Activated CD4-positive, alpha-beta T cell treated with anti-CD3 and anti-CD28 coated beads, Interleukin-2, amount 10 ng/mL, durations not matched to agents 7 days and 5 days (primary cell): ENCODE results near the gene MELTF. TPM values are rescaled to one million over a fixed set of nuclear protein-coding genes. Genes with fewer than 3 reads are reported as not detected.
A peak's percentile ranks its signal among the peaks of the same experiment; 100 is the strongest.

Experiments
- CTCF ChIA-PET: fragments of 350-600 bp; sonication (Branson Sonifier 250); formaldehyde crosslinking; loops from one replicate; lab custom pipeline; 2021; ENCODE audit warnings: antibody characterized with exemption; lab: Charles Lee
- POLR2A ChIA-PET: fragments of 350-600 bp; sonication (Branson Sonifier 250); formaldehyde crosslinking; loops from one replicate; lab custom pipeline; 2021; ENCODE audit warnings: antibody characterized with exemption; lab: Charles Lee
- DNase-seq: peaks from one replicate; pipeline ENCODE4 v3.0.0-alpha.2; 2020
- H3K27ac Mint-ChIP-seq: one replicate; pipeline ENCODE4 v1.8.0; 2021; ENCODE audit warnings: mild to moderate bottlenecking, moderate library complexity, mixed read lengths
- H3K27me3 Mint-ChIP-seq: one replicate; pipeline ENCODE4 v1.8.0; 2021; ENCODE audit warnings: mixed read lengths
- H3K36me3 Mint-ChIP-seq: one replicate; pipeline ENCODE4 v1.8.0; 2021; ENCODE audit warnings: low read depth, mixed read lengths
- H3K4me1 Mint-ChIP-seq: one replicate; pipeline ENCODE4 v1.8.0; 2021; ENCODE audit warnings: mixed read lengths
- H3K4me3 Mint-ChIP-seq: one replicate; pipeline ENCODE4 v1.8.0; 2021; ENCODE audit warnings: mild to moderate bottlenecking, moderate library complexity, mixed read lengths
- H3K9me3 Mint-ChIP-seq: one replicate; pipeline ENCODE4 v1.8.0; 2021; ENCODE audit warnings: mixed read lengths
- total RNA-seq, 2 experiments: library from RNA; stranded (reverse); gene quantifications; one replicate each; pipeline ENCODE4 v1.2.3, GENCODE V29; 2021

The MELTF gene
- total RNA-seq, 2 experiments from 2014 or later = 4.8 to 6.4 TPM

DNA sequence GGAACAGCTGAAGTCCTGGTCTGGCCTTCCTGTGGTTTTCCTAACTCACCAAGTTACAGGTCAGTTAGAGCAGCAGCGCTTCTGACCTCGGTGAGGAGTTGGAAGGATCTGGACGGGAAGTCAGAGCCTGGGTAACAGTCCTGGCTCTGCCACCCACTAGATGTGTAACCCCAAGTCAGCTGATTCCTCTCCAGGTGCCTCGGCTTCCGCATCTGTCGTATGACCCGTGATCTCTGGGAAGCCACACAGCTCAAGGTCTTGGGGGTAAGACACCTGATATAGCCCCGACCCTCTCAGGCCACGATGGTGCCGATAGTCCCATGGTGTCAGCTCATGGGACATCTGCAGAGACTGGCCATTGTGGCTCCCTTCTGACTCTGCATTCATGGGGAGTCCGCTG is 52.7 kb downstream of the MELTF start:
- peaks cover 9% of the 10 kb centered on the region for H3K4me1 Mint-ChIP-seq
- DNase-seq = no peak
- CTCF ChIA-PET = no interaction called here
- H3K9me3 Mint-ChIP-seq = peaks cover 4% of the 10 kb centered on the region
- H3K36me3 Mint-ChIP-seq = peaks cover 3% of the 10 kb centered on the region
- H3K27me3 Mint-ChIP-seq = peaks cover 3% of the 10 kb centered on the region
- H3K4me3 Mint-ChIP-seq = no peak overlapping the region
- no peak overlapping the region for H3K27ac Mint-ChIP-seq
- POLR2A ChIA-PET = no interaction called here

DNA sequence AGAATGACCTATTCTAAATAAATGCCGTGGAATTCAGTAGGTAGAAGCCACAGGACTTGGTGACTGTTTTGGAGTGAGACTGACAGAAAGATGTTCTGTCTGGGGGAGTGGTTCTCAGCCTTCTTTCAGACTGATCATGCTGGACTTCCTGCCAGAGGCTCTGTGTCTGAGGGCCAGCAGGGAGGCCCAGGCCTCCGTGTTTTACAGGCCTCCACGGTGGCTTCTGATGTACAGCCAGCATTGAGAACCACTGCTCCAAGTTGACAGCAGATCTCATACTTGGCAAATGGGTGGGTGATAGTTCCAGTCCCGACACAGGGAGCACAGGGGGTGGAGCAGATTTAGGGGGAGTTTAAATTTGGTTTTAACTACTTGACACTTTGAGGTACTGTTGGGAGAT is 54.3 kb downstream of the MELTF start:
- no peak overlapping the region for H3K4me3 Mint-ChIP-seq
- H3K9me3 Mint-ChIP-seq = no peaks in the 10 kb centered on the region
- CTCF ChIA-PET = interaction anchor here (1.1 kb wide), 1 partner anchor 54 kb away, joined by 3 read pairs; the partner anchor contains the start of gene MELTF
- no peaks in the 10 kb centered on the region for H3K36me3 Mint-ChIP-seq
- H3K27me3 Mint-ChIP-seq = peaks cover 13% of the 10 kb centered on the region
- POLR2A ChIA-PET = no interaction called here
- DNase-seq = no peak
- no peak overlapping the region for H3K27ac Mint-ChIP-seq
- H3K4me1 Mint-ChIP-seq = peaks cover 11% of the 10 kb centered on the region

DNA sequence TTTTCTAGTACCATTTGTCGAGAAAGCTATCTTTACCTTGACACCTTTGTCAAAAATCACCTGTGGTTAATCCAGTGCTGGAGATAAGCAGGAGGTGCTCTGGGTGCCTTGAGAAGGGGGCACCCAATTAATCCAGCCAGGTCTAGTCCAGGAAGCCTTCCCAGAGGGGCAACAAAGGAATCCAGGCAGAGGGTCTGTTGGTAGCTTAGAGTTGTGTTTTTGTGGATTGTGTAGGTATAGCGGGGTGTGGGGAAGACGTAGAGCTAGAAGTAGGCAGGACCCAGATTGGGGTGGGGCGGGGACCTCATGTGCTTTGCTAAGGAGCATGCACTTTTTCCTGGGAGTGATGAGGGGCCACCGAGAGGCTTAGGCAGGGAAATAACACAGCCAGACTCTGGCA is 55.0 kb downstream of the MELTF start:
- peaks cover 15% of the 10 kb centered on the region for H3K27me3 Mint-ChIP-seq
- H3K9me3 Mint-ChIP-seq = no peaks in the 10 kb centered on the region
- ChIA-PET POLR2A (no interaction called here), CTCF (interaction anchor here (0.7 to 1.2 kb wide), 3 partner anchors 9 to 55 kb away, joined by 3 read pairs; partner anchors contain the start of gene MELTF)
- H3K4me3 Mint-ChIP-seq = no peak overlapping the region
- H3K27ac Mint-ChIP-seq = no peak overlapping the region
- peaks cover 15% of the 10 kb centered on the region for H3K4me1 Mint-ChIP-seq
- no peak for DNase-seq
- no peaks in the 10 kb centered on the region for H3K36me3 Mint-ChIP-seq

DNA sequence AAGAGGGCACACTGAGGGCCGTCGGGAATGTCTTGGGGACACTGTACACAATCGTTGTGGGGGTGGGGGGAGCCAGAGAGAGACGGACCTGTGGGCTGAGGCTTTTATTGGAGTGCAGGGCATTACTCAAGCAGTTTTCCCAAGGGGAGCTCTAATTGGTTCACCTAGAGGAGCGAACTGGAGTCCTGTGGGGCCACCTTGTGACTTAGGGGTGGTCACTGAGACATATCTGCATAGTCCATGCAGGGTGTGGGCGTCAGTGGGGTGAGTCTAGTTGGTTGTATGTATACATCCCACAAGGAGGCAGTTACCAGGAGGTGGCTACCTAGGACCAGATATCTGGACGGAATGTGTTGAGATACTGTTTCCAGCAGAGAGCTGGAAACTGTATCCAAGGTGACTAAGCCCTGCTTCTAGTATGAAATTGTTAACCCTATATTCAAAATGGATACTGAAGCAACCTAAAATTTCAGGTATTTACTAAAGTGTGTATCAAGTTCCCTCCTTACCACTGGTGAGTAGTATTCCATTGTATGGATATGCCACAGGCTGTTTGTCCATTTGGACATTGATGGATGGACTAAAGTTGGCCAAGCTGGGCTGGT is 58.4 kb downstream of the MELTF start:
- no peak for DNase-seq
- CTCF ChIA-PET = interaction anchor here (0.5 to 1.8 kb wide), 2 partner anchors 14 to 261 kb away, joined by 3 to 6 read pairs; no protein-coding TSS in a partner anchor
- POLR2A ChIA-PET = no interaction called here
- Mint-ChIP-seq H3K36me3 (peaks cover 6% of the 10 kb centered on the region), H3K27ac (no peak overlapping the region), H3K27me3 (peaks cover 19% of the 10 kb centered on the region), H3K4me3 (no peak overlapping the region), H3K4me1 (peaks cover 18% of the 10 kb centered on the region), H3K9me3 (no peaks in the 10 kb centered on the region)

- CTCF ChIA-PET = interaction anchor here (0.5 to 2.5 kb wide), 6 partner anchors 13 to 442 kb away, joined by 3 to 15 read pairs (median 4); partner anchors contain the start of gene NCBP2
- Mint-ChIP-seq H3K27me3 (peaks cover 19% of the 10 kb centered on the region), H3K36me3 (peaks cover 10% of the 10 kb centered on the region), H3K4me1 (peaks cover 18% of the 10 kb centered on the region), H3K27ac (peak overlapping the region; percentile 68), H3K9me3 (no peaks in the 10 kb centered on the region), H3K4me3 (peak overlapping the region; percentile 74)
- POLR2A ChIA-PET = no interaction called here
- DNase-seq = no peak
These were observed 59.0 kb downstream of the MELTF start for GRCh38 chr3:196970547-196971093.

DNA sequence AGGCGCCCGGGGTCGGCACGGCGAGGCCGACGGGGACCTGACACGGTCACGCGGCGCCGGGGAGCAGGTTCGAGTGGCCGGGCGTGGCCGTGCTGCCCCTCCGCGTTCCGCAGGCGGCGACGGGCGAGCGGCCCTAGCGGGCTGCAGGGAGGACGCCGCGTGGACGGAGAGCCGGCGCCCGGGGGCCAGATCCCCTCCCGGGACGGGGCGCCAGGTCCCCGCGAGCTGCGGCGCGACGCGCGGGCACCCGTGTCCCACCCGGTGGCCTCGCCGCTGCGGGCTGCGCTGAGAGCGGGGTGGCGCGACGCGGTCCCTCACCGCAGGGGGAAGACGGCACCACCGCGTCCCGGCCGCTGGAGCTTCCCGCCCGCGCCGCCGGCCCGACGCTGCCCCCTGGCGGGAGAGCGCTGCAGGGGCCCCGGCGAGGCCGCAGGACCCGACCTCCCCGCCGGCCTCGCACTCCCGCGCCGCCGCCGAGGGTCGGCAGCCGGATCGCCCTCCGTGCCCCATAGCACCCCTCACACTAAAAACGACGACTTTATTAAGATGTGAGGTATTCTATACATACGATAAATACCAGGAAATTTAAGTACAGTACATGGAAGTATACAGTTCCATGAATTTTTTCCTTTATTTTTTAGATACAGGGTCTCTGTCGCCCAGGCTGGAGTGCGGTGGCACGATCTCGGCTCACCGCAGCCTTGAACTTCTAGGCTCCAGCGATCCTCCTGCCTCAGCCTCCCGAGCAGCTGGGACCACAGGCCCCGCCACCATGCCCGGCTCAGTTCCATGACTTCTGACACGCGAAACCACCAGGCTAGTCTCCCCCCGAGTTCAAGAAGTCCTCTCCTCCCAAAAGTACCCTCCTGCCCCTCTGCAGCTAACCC is 59.7 kb downstream of the MELTF start:
- Mint-ChIP-seq H3K4me3 (peak overlapping the region; percentile 74), H3K27me3 (peaks cover 19% of the 10 kb centered on the region), H3K4me1 (peaks cover 18% of the 10 kb centered on the region), H3K9me3 (no peaks in the 10 kb centered on the region), H3K36me3 (peaks cover 12% of the 10 kb centered on the region), H3K27ac (peak overlapping the region; percentile 68)
- DNase-seq = peak; percentile 59
- CTCF ChIA-PET = interaction anchor here (0.5 to 2.5 kb wide), 10 partner anchors 9 to 441 kb away, joined by 3 to 15 read pairs (median 3); partner anchors contain the start of gene NCBP2
- POLR2A ChIA-PET = no interaction called here

DNA sequence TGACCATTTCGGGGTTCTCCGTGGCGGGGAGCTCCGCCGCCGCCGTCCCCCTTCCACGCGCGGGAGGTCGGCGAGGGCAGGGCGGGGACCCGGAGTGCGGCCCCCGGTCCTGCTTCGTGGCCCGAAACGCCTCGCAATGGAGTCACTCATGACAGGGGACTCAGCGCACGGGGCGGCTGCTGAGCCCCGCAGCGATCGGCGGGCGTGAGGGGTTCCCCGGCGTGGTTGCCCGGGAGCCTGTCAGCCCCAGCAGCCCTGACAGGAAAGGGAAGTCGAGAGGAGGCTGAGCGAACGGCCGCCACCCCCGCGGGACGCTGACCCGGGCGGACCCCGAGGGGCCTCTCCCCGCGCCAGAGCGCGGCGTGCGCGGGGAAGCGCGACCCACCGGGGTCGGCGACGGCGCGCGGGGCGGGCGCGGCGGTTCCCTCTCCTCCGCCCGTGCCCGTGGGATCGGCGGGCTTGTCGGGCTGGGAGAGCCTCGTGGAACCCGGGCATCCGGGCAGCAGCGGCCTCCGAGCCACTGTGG is 60.4 kb downstream of the MELTF start:
- DNase-seq = peak; percentile 42
- Mint-ChIP-seq H3K4me3 (peak overlapping the region; percentile 78), H3K27me3 (peaks cover 19% of the 10 kb centered on the region), H3K4me1 (peaks cover 18% of the 10 kb centered on the region), H3K9me3 (no peaks in the 10 kb centered on the region), H3K36me3 (peaks cover 12% of the 10 kb centered on the region), H3K27ac (peak overlapping the region; percentile 46)
- POLR2A ChIA-PET = no interaction called here
- CTCF ChIA-PET = interaction anchor here (0.5 to 2.5 kb wide), 7 partner anchors 8 to 440 kb away, joined by 3 to 15 read pairs (median 3); partner anchors contain the start of gene NCBP2

GRCh38 chr3:196968233-196969133 is 61.1 kb downstream of the MELTF start, which contains the start of gene PIGZ:
Gene PIGZ, minus strand, starts transcription at chr3:196968833. Its CDS starts 16,802 bp downstream, at chr3:196952031.
- peak; percentile 29 for DNase-seq
- ChIA-PET CTCF (interaction anchor here (2.5 kb wide), 1 partner anchor 26 kb away, joined by 15 read pairs; the partner anchor contains the start of gene NCBP2), POLR2A (no interaction called here)
- H3K27ac Mint-ChIP-seq = peak within 1 kb of the TSS; percentile 54
- H3K36me3 Mint-ChIP-seq = peaks cover 12% of the 10 kb centered on the region
- peaks cover 18% of the 10 kb centered on the region for H3K4me1 Mint-ChIP-seq
- peak within 1 kb of the TSS; percentile 78 for H3K4me3 Mint-ChIP-seq
- peaks cover 19% of the 10 kb centered on the region for H3K27me3 Mint-ChIP-seq
- no peaks in the 10 kb centered on the region for H3K9me3 Mint-ChIP-seq

DNA sequence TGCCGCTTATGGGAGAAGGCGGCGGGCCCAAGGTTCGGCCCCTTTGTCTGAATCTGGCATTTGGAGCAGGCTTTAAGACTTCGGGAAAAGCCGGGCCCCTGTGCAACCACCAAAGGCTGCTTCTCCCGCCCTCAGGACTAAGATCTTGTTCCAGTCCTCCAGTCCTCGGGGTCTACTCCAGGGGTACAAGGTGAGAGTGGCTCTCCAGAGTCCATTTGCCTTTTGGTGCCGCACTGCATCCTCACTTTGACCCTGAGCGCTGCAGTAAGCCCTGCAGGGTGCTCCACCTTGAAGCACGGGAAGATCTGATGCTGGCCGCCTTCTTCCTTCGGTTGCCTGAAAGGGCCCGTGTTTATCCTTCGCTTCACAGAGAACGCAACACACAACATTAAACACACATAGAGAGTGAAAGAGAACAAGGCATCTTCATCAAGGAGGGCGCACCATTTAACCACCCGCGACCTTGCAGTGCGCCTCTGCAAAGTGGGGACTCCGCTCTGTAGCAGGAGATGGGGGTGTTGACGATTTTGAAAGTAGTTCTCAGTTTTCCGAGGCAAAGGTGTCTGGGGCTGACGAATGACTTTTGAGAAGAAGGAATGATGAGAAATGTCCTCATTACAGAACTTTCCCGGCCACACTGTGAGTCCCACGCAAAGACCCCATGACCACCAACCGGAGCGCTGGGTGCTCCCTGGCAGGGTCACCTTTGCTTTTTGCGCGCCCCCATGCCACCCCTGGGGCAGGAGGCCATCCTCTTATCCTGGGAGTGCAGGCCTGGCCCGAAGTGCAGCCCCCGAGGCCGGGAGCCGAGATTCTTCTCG is 62.0 kb downstream of the MELTF start:
- CTCF ChIA-PET = interaction anchor here (0.6 kb wide), 1 partner anchor 18 kb away, joined by 4 read pairs; no protein-coding TSS in a partner anchor
- Mint-ChIP-seq H3K4me1 (peaks cover 18% of the 10 kb centered on the region), H3K27me3 (peaks cover 19% of the 10 kb centered on the region), H3K4me3 (peak overlapping the region; percentile 73), H3K27ac (no peak overlapping the region), H3K36me3 (peaks cover 12% of the 10 kb centered on the region), H3K9me3 (no peaks in the 10 kb centered on the region)
- no peak for DNase-seq
- POLR2A ChIA-PET = no interaction called here

- ChIA-PET POLR2A (no interaction called here), CTCF (interaction anchor here (0.6 to 1.3 kb wide), 2 partner anchors 17 to 24 kb away, joined by 3 to 4 read pairs; partner anchors contain the start of gene NCBP2)
- Mint-ChIP-seq H3K9me3 (no peaks in the 10 kb centered on the region), H3K4me3 (peak overlapping the region; percentile 20), H3K27me3 (peaks cover 19% of the 10 kb centered on the region), H3K27ac (no peak overlapping the region), H3K4me1 (peaks cover 18% of the 10 kb centered on the region), H3K36me3 (peaks cover 12% of the 10 kb centered on the region)
- no peak for DNase-seq
These were observed 62.9 kb downstream of the MELTF start for GRCh38 chr3:196966526-196967401.
